GM18870 (cell line): ENCODE results near the gene HUS1.
A peak's percentile ranks its signal among the peaks of the same experiment; 100 is the strongest.
"Not testable (repeated sequence)": the region's sequence is repeated elsewhere in the genome, so short reads cannot be mapped to it uniquely, and the experiment has no call there.

Source experiments
- ATAC-seq: cut with Tn5 transposase; IDR thresholded peaks from one replicate; pipeline ENCODE4 v1.9.1; 2021; ENCODE audit warnings: moderate library complexity; ENCODE audit not compliant: unreplicated experiment

HUS1 gene

GRCh38 chr7:47979145-47979831 is at the start of gene HUS1:
TSS of gene HUS1 (minus strand) at chr7:47979615. CDS start at chr7:47979519, 96 bp downstream.
- peak; percentile 91 for ATAC-seq

GRCh38 chr7:48028938-48029337 is 49.5 kb upstream of the HUS1 start, which contains the start of gene SUN3:
TSS of gene SUN3 (minus strand) at chr7:48029107. CDS start at chr7:48028938, 169 bp downstream.
- no peak for ATAC-seq

GRCh38 chr7:48025624-48026023 is 46.2 kb upstream of the HUS1 start:
- ATAC-seq: no peak

GRCh38 chr7:48017674-48018073 is 38.3 kb upstream of the HUS1 start:
- no peak for ATAC-seq

GRCh38 chr7:48016641-48017040 is 37.2 kb upstream of the HUS1 start:
- no peak for ATAC-seq

GRCh38 chr7:48011951-48012350 is 32.5 kb upstream of the HUS1 start:
- no peak for ATAC-seq

GRCh38 chr7:48011323-48011722 is 31.9 kb upstream of the HUS1 start:
- ATAC-seq: no peak

GRCh38 chr7:48009954-48010353 is 30.5 kb upstream of the HUS1 start:
- ATAC-seq: no peak

- no peak for ATAC-seq
These were observed 29.8 kb upstream of the HUS1 start for GRCh38 chr7:48009257-48009656.

- ATAC-seq: no peak
These were observed 27.5 kb upstream of the HUS1 start for GRCh38 chr7:48006866-48007265.

- peak; percentile 50 for ATAC-seq
These were observed 25.2 kb upstream of the HUS1 start for GRCh38 chr7:48004638-48005037.

GRCh38 chr7:48004032-48004431 is 24.6 kb upstream of the HUS1 start:
- ATAC-seq: no peak

- ATAC-seq: not testable (repeated sequence)
These were observed 20.7 kb upstream of the HUS1 start for GRCh38 chr7:48000164-48000563.

- ATAC-seq: no peak
These were observed 20.0 kb upstream of the HUS1 start for GRCh38 chr7:47999413-47999812.

- no peak for ATAC-seq
These were observed 13.0 kb upstream of the HUS1 start for GRCh38 chr7:47992446-47992845.

- peak; percentile 97 for ATAC-seq
These were observed 12.4 kb upstream of the HUS1 start for GRCh38 chr7:47991741-47992311.

- no peak for ATAC-seq
These were observed 11.9 kb upstream of the HUS1 start for GRCh38 chr7:47991270-47991669.

- no peak for ATAC-seq
These were observed 11.2 kb upstream of the HUS1 start for GRCh38 chr7:47990592-47990991.

GRCh38 chr7:47989607-47990400 is 10.4 kb upstream of the HUS1 start:
- ATAC-seq: not testable (repeated sequence)

GRCh38 chr7:47988496-47989386 is 9.3 kb upstream of the HUS1 start:
- no peak for ATAC-seq

GRCh38 chr7:47982610-47983009 is 3.2 kb upstream of the HUS1 start:
- no peak for ATAC-seq
